ENCODE data around the gene ITGA5.

- TF ChIP-seq CTCF (IDR thresholded peaks at IDR 0.05) (no peak), ZFX (IDR thresholded peaks at IDR 0.05; ENCODE audit: borderline replicate concordance) (no peak)
These were observed 50.9 kb downstream of the ITGA5 start for GRCh38 chr12:54368025-54368708.
